ENCODE data around the gene NDC1.

Gene NDC1

GRCh38 chr1:53731779-53732305 lies 106.3 kb downstream of the NDC1 start:
- ChIA-PET CTCF (no interaction called here), POLR2A (no interaction called here)
- TF ChIP-seq CTCF (IDR thresholded peaks at IDR 0.05; ENCODE audit: control extremely low read depth, extremely low read depth, low read depth, missing control alignments), result no peak
- no peak for DNase-seq (ENCODE audit: extremely low spot score)

- TF ChIP-seq CTCF (IDR thresholded peaks at IDR 0.05; ENCODE audit: control extremely low read depth, extremely low read depth, low read depth, missing control alignments), result no peak
- POLR2A ChIA-PET, result no interaction called here
- DNase-seq (ENCODE audit: extremely low spot score), result no peak
- CTCF ChIA-PET, result no interaction called here
Observed at GRCh38 chr1:53731043-53731600, 107.0 kb downstream of the NDC1 start.

- CTCF ChIA-PET, result no interaction called here
- no peak for TF ChIP-seq CTCF (IDR thresholded peaks at IDR 0.05; ENCODE audit: control extremely low read depth, extremely low read depth, low read depth, missing control alignments)
- POLR2A ChIA-PET, result no interaction called here
- DNase-seq (ENCODE audit: extremely low spot score), result no peak
Observed at GRCh38 chr1:53730224-53730865, 107.8 kb downstream of the NDC1 start.

- no peak for TF ChIP-seq CTCF (IDR thresholded peaks at IDR 0.05; ENCODE audit: control extremely low read depth, extremely low read depth, low read depth, missing control alignments)
- ChIA-PET CTCF (no interaction called here), POLR2A (no interaction called here)
- no peak for DNase-seq (ENCODE audit: extremely low spot score)
Observed at GRCh38 chr1:53729456-53730223, 108.5 kb downstream of the NDC1 start.

- ChIA-PET CTCF (no interaction called here), POLR2A (no interaction called here)
- no peak for TF ChIP-seq CTCF (IDR thresholded peaks at IDR 0.05; ENCODE audit: control extremely low read depth, extremely low read depth, low read depth, missing control alignments)
- DNase-seq (ENCODE audit: extremely low spot score), result no peak
Observed at GRCh38 chr1:53728702-53729455, 109.2 kb downstream of the NDC1 start.

GRCh38 chr1:53728196-53728595 lies 109.9 kb downstream of the NDC1 start:
- no peak for TF ChIP-seq CTCF (IDR thresholded peaks at IDR 0.05; ENCODE audit: control extremely low read depth, extremely low read depth, low read depth, missing control alignments)
- CTCF ChIA-PET, result interaction anchor here (1.4 kb wide), 1 partner anchor 26 kb away, joined by 5 read pairs; no protein-coding TSS in a partner anchor
- POLR2A ChIA-PET, result no interaction called here
- no peak for DNase-seq (ENCODE audit: extremely low spot score)
